GM21526 (cell line): ENCODE measurements around the gene PEX11A.

Source experiments
- ATAC-seq: cut with Tn5 transposase; IDR thresholded peaks from one replicate; pipeline ENCODE4 v1.9.1; 2021; ENCODE audit warnings: moderate library complexity; ENCODE audit not compliant: unreplicated experiment, low FRiP score

The PEX11A gene

GRCh38 chr15:89677381-89677780, 13.2 kb downstream of the PEX11A start:
- no peak for ATAC-seq

GRCh38 chr15:89675606-89676005, 14.9 kb downstream of the PEX11A start:
- ATAC-seq = no peak

- no peak for ATAC-seq
These were observed 16.0 kb downstream of the PEX11A start for GRCh38 chr15:89674526-89674925.

- no peak for ATAC-seq
These were observed 17.4 kb downstream of the PEX11A start for GRCh38 chr15:89673165-89673512.

GRCh38 chr15:89672221-89673164, 18.1 kb downstream of the PEX11A start:
- ATAC-seq = no peak

GRCh38 chr15:89671687-89672086, 18.9 kb downstream of the PEX11A start:
- no peak for ATAC-seq

- ATAC-seq = no peak
These were observed 19.5 kb downstream of the PEX11A start for GRCh38 chr15:89670971-89671560.

GRCh38 chr15:89669941-89670340, 20.6 kb downstream of the PEX11A start:
- no peak for ATAC-seq

- no peak for ATAC-seq
These were observed 21.2 kb downstream of the PEX11A start for GRCh38 chr15:89669309-89669865.

GRCh38 chr15:89668171-89668570, 22.4 kb downstream of the PEX11A start:
- ATAC-seq = no peak

- ATAC-seq = no peak
These were observed 22.9 kb downstream of the PEX11A start for GRCh38 chr15:89667706-89667960.

- ATAC-seq = no peak
These were observed 23.5 kb downstream of the PEX11A start for GRCh38 chr15:89666858-89667705.

GRCh38 chr15:89666184-89666857, 24.2 kb downstream of the PEX11A start:
- no peak for ATAC-seq

- ATAC-seq = no peak
These were observed 24.9 kb downstream of the PEX11A start for GRCh38 chr15:89665449-89666181.

GRCh38 chr15:89664441-89665350, 25.9 kb downstream of the PEX11A start:
- no peak for ATAC-seq

GRCh38 chr15:89662893-89663626, 27.5 kb downstream of the PEX11A start:
- ATAC-seq = no peak

GRCh38 chr15:89660556-89660955, 30.0 kb downstream of the PEX11A start:
- ATAC-seq = no peak

- no peak for ATAC-seq
These were observed 31.3 kb downstream of the PEX11A start for GRCh38 chr15:89659295-89659694.
